AG04450 (cell line): ENCODE measurements around the gene ATXN7L2. TPM values are rescaled to one million over a fixed set of nuclear protein-coding genes. Genes with fewer than 3 reads are reported as not detected.

Experiments used
- CTCF ChIA-PET: fragments of 300-600, 350-600 bp; formaldehyde crosslinking; extraction: SDS; loops from one replicate; lab custom pipeline; 2022; ENCODE audit warnings: antibody characterized with exemption, inconsistent platforms; lab: Charles Lee
- POLR2A ChIA-PET: fragments of 350-600 bp; formaldehyde crosslinking; extraction: SDS; loops from one replicate; lab custom pipeline; 2021; ENCODE audit warnings: antibody characterized with exemption, inconsistent platforms; lab: Yijun Ruan, JAX
- DNase-seq: peaks from one replicate; pipeline ENCODE4 v3.0.0-alpha.2; 2011; ENCODE audit warnings: low read depth, low spot score
- H3K27ac ChIP-seq: one replicate; pipeline ENCODE4 v1.5.1; 2012; ENCODE audit warnings: low read depth, low read length, control low read depth
- H3K27me3 ChIP-seq: one replicate; pipeline ENCODE4 v1.6.0; 2012; ENCODE audit warnings: low read length; ENCODE audit not compliant: control insufficient read depth, insufficient read depth
- H3K4me3 ChIP-seq: 2 replicates; pipeline ENCODE4 v1.5.1; 2011; ENCODE audit warnings: mild to moderate bottlenecking, low read depth, low read length, control low read depth
- H3K9me3 ChIP-seq: 2 replicates; pipeline ENCODE4 v1.5.1; 2012; ENCODE audit warnings: low read length; ENCODE audit not compliant: control insufficient read depth, insufficient read depth
- polyA plus RNA-seq: library from polyadenylated mRNA; depleted of rRNA; stranded (reverse); fragments of >200 nt; gene quantifications from 2 replicates; pipeline ENCODE4 v1.2.3, GENCODE V29; 2011
- TF ChIP-seq, protein P1 (sequence below): IDR thresholded peaks from 2 replicates; pipeline ENCODE4 v1.5.1; 2011; ENCODE audit warnings: low read depth, low read length, control low read depth, inconsistent platforms

ATXN7L2 gene
- polyA plus RNA-seq, 1 experiment, result 1.5 TPM

DNA sequence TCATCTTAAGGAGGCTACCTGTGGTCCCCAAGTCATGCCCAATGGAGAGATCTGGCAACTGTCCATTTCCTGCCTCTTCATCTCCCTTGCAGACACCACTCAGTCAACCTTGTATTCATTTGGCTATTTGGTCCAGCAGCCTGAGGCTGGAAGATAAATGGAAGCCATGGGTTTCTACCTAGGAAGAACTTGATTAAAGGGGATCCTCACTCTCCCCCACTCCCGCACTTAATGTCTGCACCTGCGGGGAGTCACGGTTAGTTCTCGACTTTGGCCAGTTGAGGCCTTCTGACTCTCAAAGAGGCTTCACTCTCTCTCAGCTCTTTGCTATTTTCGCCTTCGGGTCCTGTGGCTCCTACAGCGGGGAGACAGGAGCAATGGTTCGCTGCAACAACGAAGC lies 8.4 kb upstream of the ATXN7L2 start:
- H3K4me3 ChIP-seq, result no peak overlapping the region
- ChIA-PET CTCF (no interaction called here), POLR2A (no interaction called here)
- no peaks in the 10 kb centered on the region; the same call in 1 of the 2 replicates for H3K9me3 ChIP-seq
- TF ChIP-seq, protein P1, sequence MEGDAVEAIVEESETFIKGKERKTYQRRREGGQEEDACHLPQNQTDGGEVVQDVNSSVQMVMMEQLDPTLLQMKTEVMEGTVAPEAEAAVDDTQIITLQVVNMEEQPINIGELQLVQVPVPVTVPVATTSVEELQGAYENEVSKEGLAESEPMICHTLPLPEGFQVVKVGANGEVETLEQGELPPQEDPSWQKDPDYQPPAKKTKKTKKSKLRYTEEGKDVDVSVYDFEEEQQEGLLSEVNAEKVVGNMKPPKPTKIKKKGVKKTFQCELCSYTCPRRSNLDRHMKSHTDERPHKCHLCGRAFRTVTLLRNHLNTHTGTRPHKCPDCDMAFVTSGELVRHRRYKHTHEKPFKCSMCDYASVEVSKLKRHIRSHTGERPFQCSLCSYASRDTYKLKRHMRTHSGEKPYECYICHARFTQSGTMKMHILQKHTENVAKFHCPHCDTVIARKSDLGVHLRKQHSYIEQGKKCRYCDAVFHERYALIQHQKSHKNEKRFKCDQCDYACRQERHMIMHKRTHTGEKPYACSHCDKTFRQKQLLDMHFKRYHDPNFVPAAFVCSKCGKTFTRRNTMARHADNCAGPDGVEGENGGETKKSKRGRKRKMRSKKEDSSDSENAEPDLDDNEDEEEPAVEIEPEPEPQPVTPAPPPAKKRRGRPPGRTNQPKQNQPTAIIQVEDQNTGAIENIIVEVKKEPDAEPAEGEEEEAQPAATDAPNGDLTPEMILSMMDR, result no peak
- peaks cover 56% of the 10 kb centered on the region for H3K27me3 ChIP-seq
- no peak overlapping the region for H3K27ac ChIP-seq
- DNase-seq, result no peak

DNA sequence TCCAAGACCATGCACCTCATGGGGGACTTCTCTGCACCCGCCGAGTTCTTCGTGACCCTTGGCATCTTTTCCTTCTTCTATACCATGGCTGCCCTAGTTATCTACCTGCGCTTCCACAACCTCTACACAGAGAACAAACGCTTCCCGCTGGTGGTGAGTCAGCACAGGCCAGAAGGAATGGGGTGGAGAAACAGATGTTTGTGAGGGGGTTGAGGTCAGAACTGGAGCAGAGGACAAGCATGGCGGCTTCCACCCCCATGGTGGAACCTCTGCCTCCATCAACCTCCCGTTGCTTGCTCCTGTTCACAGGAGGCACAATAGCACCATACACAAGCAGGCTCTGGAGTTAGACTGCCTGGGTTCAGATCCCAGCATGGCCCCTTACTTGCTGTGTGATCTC lies 6.9 kb upstream of the ATXN7L2 start:
- ChIA-PET CTCF (interaction anchor here (1.0 kb wide), 1 partner anchor 56 kb away, joined by 3 read pairs; no protein-coding TSS in a partner anchor), POLR2A (no interaction called here)
- Histone ChIP-seq H3K4me3 (no peak overlapping the region), H3K27ac (no peak overlapping the region), H3K27me3 (peaks cover 63% of the 10 kb centered on the region), H3K9me3 (no peaks in the 10 kb centered on the region; the same call in 1 of the 2 replicates)
- no peak for DNase-seq
- TF ChIP-seq, protein P1, result no peak

GRCh38 chr1:109477821-109478220 lies 5.9 kb upstream of the ATXN7L2 start:
- Histone ChIP-seq H3K9me3 (no peaks in the 10 kb centered on the region; the same call in 1 of the 2 replicates), H3K4me3 (no peak overlapping the region), H3K27me3 (peaks cover 63% of the 10 kb centered on the region), H3K27ac (no peak overlapping the region)
- no peak for DNase-seq
- TF ChIP-seq, protein P1, result no peak
- ChIA-PET CTCF (interaction anchor here (0.5 to 2.9 kb wide), 2 partner anchors 55 to 178 kb away, joined by 3 to 15 read pairs; no protein-coding TSS in a partner anchor), POLR2A (no interaction called here)

GRCh38 chr1:109478806-109479205 lies 4.9 kb upstream of the ATXN7L2 start:
- H3K27ac ChIP-seq, result no peak overlapping the region
- ChIA-PET CTCF (interaction anchor here (2.9 kb wide), 1 partner anchor 54 kb away, joined by 15 read pairs; no protein-coding TSS in a partner anchor), POLR2A (no interaction called here)
- DNase-seq, result no peak
- peaks cover 56% of the 10 kb centered on the region for H3K27me3 ChIP-seq
- no peak overlapping the region for H3K4me3 ChIP-seq
- H3K9me3 ChIP-seq, result no peaks in the 10 kb centered on the region; the same call in 1 of the 2 replicates
- TF ChIP-seq, protein P1, result no peak

- TF ChIP-seq, protein P1, result no peak
- no peak overlapping the region for H3K4me3 ChIP-seq
- no peaks in the 10 kb centered on the region; the same call in 1 of the 2 replicates for H3K9me3 ChIP-seq
- H3K27me3 ChIP-seq, result peaks cover 54% of the 10 kb centered on the region
- ChIA-PET POLR2A (no interaction called here), CTCF (interaction anchor here (0.8 to 2.9 kb wide), 3 partner anchors 9 to 53 kb away, joined by 4 to 15 read pairs (median 4); no protein-coding TSS in a partner anchor)
- H3K27ac ChIP-seq, result no peak overlapping the region
- DNase-seq, result no peak
Measured at GRCh38 chr1:109479311-109479710, 4.4 kb upstream of the ATXN7L2 start.
